Superior temporal gyrus (tissue), 1 donor: ENCODE results near the gene ENTHD1.

Experiments used
- DNase-seq: peaks from one replicate; pipeline ENCODE4 v3.0.0-alpha.2; 2016; ENCODE audit errors: extremely low spot score

ENTHD1 gene

GRCh38 chr22:39713799-39714290 is 179.7 kb downstream of the ENTHD1 start:
- no peak for DNase-seq

GRCh38 chr22:39712751-39713525 is 180.6 kb downstream of the ENTHD1 start:
- DNase-seq: no peak

DNA sequence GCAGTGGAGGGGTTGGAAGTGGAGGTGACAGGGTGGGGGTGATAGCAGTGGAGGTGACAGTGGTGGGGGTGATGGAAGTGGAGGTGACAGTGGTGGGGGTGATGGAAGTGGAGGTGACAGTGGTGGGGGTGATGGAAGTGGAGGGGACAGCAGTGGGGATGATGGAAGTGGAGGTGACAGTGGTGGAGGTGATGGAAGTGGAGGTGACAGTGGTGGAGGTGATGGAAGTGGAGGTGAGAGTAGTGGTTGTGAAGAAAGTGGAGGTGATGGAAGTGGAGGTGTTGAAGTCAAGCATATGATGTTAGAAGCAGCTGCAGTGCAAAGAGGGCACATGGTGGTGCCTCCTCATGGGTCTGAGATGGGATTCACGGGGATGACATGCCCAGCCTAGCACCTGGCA is 181.5 kb downstream of the ENTHD1 start:
- no peak for DNase-seq

DNA sequence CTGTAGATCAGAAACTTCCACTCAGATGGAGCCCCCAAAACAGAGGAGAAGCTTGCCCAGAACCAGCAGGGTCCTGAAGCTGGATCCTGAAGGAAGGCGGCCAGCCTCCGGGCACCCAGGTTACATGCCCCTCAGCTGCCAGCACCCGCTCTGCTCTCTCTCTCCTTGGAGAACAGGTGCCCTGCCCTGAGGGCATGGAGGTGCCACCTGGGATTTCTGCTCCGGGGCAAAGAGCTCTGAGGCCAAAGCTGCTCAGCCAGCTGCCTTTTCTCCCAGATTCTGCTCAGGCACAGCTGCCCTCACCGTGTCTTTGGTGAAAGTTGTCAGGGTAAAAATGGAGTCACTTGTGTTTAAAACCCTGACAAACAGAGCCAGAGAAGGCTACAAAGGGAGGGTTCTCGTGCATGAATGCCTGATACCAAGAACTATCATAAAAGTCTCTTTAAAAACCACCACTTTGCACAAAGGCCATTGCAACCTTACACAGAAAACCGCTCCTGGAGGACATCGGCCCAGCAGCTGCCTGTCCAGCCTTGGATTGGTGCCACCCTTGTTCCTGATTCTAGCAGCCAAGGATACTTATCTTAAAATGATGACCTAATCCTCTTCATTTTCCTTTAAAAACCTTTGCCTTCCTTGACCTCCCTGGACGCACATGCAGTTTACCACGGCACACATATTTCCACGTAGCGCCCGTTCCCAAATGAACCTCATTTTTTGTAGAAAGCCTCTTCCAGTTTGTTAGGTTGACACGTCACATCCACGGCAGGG is 183.0 kb downstream of the ENTHD1 start:
- DNase-seq: no peak

GRCh38 chr22:39707816-39708215 is 185.7 kb downstream of the ENTHD1 start:
- DNase-seq: no peak

DNA sequence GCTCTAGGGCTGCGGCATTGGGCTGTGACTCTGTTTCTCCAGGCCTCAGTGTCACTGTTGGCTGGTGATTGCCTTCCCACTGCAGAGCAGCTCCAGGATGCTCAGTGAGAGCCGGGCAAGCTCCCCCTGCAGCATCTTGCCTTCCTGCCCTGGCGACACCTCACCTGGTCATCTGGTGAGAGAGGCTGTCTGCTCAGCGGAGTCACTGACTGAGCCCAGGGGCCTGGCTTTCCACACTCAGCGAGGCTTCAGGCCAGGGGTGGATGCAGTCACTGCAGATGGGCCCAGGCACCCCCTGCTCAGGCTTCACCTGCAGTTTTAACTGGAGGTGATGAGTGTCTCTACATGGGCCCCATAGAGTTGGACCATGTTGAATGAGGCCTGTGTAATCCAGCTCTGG is 186.2 kb downstream of the ENTHD1 start:
- no peak for DNase-seq

DNA sequence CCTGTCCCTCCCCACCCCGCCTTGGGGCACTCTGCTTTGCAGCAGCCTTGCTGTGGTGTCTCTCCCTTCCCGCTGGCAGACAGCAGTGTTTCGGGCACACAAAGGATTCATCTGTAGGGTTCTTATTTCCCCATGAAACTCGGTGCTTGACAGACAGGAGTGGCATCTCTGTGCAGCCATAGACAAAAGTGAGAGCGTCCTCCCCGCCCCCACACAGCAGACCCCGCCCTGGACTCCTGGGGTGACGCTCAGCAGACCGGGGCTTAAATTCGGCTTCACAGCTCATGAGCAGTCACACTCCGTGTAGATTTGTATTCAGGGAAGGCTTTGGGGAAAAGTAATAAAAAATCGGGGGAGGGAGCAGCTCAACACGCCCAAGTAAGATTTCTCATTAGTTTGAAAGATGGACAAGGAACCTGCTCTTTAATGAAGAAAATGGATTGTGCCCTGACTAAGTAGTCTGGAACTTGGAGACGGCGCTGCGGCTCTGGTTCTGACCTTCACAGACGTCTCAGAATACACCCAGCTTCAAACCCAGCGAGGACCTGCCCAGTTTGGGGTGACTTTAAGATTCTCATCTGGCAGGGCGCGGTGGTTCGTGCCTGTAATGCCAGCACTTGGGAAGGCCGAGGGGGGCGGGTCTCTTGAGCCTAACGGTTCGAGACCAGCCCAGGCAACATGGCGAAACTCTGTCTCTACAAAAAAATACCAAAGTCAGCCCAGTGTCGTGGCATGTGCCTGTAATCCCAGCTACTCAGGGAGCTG is 187.0 kb downstream of the ENTHD1 start:
- DNase-seq: no peak

- DNase-seq: no peak
Measured at GRCh38 chr22:39705386-39705785, 188.2 kb downstream of the ENTHD1 start.

DNA sequence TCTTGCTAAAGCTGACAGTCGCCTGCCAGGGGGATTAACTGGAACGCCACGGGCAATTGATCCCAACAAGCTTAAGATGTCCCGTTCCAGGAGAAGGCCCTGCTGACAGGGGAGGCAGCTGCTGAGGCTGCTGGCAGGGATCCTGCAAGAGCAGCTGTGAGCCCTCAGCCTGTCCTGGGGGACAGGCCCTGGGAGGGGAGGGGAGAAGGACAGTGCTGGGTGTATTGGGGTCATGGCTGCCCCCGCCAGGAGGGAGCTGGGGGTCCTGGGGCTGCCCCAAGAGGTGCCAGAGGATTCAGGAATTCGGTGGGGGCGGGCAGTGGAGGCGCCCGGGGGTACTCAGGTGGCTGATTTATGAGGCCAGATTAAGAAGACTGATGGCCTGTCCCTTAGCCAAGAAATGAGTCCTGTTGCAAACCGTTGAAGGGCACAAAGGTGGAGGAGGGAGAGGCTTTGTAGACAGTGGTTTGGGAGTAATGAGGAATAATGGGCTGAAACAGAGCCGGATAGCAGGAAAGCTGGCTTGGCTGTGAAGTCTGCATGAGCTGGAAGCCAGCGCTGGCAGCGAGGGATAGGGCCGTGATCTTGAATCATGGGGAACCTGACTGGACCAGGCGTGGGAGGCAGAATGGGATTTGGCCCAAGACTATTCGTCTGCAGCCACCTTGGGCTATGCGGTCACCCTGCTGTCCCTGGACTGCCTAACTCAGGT is 189.5 kb downstream of the ENTHD1 start:
- no peak for DNase-seq

DNA sequence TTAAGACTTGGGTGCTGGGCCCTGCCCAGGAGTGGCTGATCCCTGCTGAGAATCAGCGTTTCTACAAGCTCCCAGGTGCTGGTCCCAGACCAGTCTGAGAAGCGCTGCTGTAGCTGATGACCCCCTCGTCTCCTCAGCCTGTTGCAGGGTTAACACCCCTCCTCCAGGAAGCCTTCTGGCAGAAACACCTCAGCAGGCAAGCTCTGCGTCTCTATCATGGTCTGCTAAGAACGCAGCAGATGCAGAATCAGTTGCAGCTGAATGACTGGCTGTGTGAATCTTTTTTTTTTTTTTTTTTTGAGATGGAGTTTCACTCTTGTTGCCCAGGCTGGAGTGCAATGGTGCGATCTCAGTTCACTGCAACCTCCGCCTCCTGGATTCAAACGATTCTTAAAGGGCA is 190.5 kb downstream of the ENTHD1 start:
- DNase-seq: no peak

DNA sequence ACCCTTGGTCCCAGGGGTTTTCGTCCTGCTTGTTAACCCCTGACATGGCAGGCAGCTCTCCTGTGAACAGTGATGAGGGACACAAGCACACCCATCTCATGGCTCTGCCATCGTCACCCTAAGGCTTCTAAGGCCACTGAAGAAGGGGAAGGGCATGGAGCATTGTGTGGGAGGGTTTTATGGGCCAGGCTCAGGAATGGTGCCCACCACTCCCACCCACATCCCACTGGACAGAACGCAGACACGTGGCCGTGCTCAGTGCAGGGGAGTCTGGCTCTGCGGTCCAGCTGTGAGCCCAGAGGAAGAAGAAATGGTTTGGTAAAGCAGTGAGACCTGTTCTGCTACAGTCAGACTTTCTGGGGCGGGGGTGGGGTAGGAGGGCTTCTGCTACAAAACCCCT is 193.0 kb downstream of the ENTHD1 start:
- DNase-seq: no peak

DNA sequence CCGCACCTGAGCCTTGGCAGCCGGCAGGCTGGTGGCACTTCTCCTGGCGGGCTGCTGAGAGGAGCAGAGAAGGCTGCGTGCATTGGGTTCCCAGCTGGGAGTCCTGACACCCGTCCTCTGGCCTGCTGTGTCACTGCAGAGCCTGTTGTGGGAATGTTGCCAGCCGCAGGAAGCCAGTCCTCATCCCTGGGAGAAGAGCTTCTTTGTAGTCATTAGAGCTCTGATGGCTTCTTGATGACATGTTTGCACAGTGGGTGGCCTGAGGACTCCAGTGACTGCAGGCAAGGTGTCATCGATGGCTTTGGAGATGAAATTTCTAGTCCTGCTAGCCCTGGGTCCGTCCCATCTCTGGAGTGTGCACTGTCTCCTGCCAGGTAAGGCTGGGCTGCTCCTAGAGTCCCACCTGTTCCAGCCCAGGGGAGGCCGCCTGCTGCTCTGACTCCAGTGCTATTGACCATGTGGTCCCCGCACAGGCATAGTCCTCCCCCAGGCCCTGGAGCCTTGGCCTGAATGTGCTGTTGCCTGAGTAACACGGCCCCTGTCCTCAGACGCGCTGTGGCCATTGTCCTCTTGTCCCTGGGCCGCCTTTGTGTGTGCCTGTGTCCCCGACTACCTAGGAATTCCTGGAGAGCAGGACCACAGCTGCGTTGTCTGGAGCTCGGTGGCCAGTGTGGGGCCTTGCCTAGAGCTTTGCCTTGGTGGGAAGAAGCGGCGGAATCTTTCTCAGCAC is 193.8 kb downstream of the ENTHD1 start:
- DNase-seq: peak; percentile 35

DNA sequence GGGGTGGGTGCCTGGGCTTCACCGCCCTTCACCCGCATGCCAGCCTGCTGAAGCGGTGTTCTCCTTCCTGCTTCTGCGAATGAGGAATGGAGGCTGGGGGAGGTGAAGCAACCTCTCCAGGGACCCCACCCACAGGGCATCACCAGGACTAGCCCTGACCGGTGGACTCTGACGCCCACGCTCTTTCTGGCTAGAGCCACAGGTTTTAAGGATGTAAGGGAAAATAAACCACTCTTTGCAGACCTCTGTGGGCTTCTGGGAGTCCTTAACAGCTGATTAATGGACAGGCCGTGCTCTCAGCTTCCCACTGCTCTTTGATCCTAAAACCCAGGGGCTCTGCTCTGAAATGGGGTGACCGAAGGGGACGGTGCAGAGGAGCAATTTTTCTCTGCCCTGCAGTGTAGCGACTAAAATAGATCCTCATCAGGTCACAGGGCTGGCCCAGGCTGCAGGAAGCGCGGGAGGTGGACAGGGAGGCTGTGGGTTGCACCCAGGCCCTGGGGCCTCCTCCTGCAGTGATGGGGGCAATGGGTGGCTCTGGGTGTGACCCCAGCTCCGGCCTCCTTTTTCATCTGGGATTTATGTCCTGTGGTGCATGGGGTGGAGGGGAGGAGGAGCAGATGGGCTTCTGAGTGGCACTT is 195.7 kb downstream of the ENTHD1 start:
- DNase-seq: no peak

- no peak for DNase-seq
Measured at GRCh38 chr22:39693943-39694500, 199.5 kb downstream of the ENTHD1 start.
